ENCODE data around the gene SLC6A12. TPM values are rescaled to one million over a fixed set of nuclear protein-coding genes. Genes with fewer than 3 reads are reported as not detected.

Gene SLC6A12
- total RNA-seq, 1 experiment from 2014 or later, result 0.79 TPM

DNA sequence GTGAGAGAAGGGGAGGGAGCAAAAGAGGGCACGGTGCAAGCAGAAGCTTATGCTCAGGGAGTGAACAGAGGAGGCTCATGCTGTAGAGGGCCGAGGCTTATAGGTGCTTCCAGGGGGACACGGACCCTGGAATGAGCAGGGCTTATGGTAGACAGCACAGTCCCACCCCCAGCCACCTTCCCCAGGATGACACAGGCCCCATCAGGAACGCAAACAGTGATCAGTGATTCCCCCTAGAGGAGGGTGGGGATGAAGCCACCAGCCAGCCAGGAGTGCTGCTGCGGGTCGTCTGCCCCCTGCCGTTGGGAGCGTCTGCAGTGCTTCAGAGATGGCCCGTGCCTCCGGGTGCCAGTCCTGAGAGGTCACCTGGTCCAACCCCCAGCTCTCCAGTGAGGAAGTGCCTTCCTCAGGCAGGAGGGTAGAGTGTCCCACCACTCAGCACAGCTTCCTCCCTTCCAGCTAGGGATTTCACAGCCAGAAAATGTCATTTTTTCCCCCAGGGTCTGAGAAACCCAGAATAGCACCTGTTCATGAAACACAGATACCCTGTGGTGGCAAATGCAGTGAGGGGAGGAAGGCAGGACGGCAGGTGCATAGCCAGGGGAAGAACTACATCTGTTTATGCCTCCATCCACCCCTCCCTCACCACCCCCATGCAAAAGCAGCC is 60.7 kb downstream of the SLC6A12 start (continued):
- TF ChIP-seq, protein P1, sequence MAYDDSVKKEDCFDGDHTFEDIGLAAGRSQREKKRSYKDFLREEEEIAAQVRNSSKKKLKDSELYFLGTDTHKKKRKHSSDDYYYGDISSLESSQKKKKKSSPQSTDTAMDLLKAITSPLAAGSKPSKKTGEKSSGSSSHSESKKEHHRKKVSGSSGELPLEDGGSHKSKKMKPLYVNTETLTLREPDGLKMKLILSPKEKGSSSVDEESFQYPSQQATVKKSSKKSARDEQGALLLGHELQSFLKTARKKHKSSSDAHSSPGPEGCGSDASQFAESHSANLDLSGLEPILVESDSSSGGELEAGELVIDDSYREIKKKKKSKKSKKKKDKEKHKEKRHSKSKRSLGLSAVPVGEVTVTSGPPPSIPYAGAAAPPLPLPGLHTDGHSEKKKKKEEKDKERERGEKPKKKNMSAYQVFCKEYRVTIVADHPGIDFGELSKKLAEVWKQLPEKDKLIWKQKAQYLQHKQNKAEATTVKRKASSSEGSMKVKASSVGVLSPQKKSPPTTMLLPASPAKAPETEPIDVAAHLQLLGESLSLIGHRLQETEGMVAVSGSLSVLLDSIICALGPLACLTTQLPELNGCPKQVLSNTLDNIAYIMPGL (CRISPR knock-in tag; IDR thresholded peaks at IDR 0.05), result peak; percentile 61; the same call in 1 of the 2 replicates
- TF ChIP-seq, protein P2, sequence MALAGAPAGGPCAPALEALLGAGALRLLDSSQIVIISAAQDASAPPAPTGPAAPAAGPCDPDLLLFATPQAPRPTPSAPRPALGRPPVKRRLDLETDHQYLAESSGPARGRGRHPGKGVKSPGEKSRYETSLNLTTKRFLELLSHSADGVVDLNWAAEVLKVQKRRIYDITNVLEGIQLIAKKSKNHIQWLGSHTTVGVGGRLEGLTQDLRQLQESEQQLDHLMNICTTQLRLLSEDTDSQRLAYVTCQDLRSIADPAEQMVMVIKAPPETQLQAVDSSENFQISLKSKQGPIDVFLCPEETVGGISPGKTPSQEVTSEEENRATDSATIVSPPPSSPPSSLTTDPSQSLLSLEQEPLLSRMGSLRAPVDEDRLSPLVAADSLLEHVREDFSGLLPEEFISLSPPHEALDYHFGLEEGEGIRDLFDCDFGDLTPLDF (CRISPR knock-in tag; IDR thresholded peaks at IDR 0.05), result no peak
- TF ChIP-seq, protein P3, sequence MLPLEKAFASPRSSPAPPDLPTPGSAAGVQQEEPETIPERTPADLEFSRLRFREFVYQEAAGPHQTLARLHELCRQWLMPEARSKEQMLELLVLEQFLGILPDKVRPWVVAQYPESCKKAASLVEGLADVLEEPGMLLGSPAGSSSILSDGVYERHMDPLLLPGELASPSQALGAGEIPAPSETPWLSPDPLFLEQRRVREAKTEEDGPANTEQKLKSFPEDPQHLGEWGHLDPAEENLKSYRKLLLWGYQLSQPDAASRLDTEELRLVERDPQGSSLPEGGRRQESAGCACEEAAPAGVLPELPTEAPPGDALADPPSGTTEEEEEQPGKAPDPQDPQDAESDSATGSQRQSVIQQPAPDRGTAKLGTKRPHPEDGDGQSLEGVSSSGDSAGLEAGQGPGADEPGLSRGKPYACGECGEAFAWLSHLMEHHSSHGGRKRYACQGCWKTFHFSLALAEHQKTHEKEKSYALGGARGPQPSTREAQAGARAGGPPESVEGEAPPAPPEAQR (CRISPR knock-in tag; IDR thresholded peaks at IDR 0.05), result no peak
- no peak for TF ChIP-seq TEAD4 (CRISPR knock-in tag; IDR thresholded peaks at IDR 0.05)
- no peak for TF ChIP-seq GTF2I (CRISPR knock-in tag; conservative IDR thresholded peaks at IDR 0.05)
- no peak for TF ChIP-seq TP53 (CRISPR knock-in tag; IDR thresholded peaks at IDR 0.05)
- TF ChIP-seq, protein P4, sequence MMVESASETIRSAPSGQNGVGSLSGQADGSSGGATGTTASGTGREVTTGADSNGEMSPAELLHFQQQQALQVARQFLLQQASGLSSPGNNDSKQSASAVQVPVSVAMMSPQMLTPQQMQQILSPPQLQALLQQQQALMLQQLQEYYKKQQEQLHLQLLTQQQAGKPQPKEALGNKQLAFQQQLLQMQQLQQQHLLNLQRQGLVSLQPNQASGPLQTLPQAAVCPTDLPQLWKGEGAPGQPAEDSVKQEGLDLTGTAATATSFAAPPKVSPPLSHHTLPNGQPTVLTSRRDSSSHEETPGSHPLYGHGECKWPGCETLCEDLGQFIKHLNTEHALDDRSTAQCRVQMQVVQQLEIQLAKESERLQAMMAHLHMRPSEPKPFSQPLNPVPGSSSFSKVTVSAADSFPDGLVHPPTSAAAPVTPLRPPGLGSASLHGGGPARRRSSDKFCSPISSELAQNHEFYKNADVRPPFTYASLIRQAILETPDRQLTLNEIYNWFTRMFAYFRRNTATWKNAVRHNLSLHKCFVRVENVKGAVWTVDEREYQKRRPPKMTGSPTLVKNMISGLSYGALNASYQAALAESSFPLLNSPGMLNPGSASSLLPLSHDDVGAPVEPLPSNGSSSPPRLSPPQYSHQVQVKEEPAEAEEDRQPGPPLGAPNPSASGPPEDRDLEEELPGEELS (CRISPR knock-in tag; IDR thresholded peaks at IDR 0.05), result no peak
- TF ChIP-seq FOXP1 (CRISPR knock-in tag; IDR thresholded peaks at IDR 0.05; ENCODE audit: borderline replicate concordance), result no peak; the same call in 1 of the 2 replicates
- TF ChIP-seq, protein P5, sequence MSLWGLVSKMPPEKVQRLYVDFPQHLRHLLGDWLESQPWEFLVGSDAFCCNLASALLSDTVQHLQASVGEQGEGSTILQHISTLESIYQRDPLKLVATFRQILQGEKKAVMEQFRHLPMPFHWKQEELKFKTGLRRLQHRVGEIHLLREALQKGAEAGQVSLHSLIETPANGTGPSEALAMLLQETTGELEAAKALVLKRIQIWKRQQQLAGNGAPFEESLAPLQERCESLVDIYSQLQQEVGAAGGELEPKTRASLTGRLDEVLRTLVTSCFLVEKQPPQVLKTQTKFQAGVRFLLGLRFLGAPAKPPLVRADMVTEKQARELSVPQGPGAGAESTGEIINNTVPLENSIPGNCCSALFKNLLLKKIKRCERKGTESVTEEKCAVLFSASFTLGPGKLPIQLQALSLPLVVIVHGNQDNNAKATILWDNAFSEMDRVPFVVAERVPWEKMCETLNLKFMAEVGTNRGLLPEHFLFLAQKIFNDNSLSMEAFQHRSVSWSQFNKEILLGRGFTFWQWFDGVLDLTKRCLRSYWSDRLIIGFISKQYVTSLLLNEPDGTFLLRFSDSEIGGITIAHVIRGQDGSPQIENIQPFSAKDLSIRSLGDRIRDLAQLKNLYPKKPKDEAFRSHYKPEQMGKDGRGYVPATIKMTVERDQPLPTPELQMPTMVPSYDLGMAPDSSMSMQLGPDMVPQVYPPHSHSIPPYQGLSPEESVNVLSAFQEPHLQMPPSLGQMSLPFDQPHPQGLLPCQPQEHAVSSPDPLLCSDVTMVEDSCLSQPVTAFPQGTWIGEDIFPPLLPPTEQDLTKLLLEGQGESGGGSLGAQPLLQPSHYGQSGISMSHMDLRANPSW (CRISPR knock-in tag; conservative IDR thresholded peaks at IDR 0.05; ENCODE audit: low read depth), result no peak
- TF ChIP-seq, protein P6, sequence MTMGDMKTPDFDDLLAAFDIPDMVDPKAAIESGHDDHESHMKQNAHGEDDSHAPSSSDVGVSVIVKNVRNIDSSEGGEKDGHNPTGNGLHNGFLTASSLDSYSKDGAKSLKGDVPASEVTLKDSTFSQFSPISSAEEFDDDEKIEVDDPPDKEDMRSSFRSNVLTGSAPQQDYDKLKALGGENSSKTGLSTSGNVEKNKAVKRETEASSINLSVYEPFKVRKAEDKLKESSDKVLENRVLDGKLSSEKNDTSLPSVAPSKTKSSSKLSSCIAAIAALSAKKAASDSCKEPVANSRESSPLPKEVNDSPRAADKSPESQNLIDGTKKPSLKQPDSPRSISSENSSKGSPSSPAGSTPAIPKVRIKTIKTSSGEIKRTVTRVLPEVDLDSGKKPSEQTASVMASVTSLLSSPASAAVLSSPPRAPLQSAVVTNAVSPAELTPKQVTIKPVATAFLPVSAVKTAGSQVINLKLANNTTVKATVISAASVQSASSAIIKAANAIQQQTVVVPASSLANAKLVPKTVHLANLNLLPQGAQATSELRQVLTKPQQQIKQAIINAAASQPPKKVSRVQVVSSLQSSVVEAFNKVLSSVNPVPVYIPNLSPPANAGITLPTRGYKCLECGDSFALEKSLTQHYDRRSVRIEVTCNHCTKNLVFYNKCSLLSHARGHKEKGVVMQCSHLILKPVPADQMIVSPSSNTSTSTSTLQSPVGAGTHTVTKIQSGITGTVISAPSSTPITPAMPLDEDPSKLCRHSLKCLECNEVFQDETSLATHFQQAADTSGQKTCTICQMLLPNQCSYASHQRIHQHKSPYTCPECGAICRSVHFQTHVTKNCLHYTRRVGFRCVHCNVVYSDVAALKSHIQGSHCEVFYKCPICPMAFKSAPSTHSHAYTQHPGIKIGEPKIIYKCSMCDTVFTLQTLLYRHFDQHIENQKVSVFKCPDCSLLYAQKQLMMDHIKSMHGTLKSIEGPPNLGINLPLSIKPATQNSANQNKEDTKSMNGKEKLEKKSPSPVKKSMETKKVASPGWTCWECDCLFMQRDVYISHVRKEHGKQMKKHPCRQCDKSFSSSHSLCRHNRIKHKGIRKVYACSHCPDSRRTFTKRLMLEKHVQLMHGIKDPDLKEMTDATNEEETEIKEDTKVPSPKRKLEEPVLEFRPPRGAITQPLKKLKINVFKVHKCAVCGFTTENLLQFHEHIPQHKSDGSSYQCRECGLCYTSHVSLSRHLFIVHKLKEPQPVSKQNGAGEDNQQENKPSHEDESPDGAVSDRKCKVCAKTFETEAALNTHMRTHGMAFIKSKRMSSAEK (CRISPR knock-in tag; IDR thresholded peaks at IDR 0.05; ENCODE audit: borderline replicate concordance), result no peak
- TF ChIP-seq, protein P7, sequence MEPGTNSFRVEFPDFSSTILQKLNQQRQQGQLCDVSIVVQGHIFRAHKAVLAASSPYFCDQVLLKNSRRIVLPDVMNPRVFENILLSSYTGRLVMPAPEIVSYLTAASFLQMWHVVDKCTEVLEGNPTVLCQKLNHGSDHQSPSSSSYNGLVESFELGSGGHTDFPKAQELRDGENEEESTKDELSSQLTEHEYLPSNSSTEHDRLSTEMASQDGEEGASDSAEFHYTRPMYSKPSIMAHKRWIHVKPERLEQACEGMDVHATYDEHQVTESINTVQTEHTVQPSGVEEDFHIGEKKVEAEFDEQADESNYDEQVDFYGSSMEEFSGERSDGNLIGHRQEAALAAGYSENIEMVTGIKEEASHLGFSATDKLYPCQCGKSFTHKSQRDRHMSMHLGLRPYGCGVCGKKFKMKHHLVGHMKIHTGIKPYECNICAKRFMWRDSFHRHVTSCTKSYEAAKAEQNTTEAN (CRISPR knock-in tag; IDR thresholded peaks at IDR 0.05), result no peak
- TF ChIP-seq NFE2L1 (CRISPR knock-in tag; IDR thresholded peaks at IDR 0.05), result no peak
- TF ChIP-seq SP1 (CRISPR knock-in tag; conservative IDR thresholded peaks at IDR 0.05), result peak; percentile 57; the same call in 1 of the 2 replicates
- TF ChIP-seq RORB (CRISPR knock-in tag; IDR thresholded peaks at IDR 0.05), result no peak
- no peak for TF ChIP-seq ZNF121 (CRISPR knock-in tag; IDR thresholded peaks at IDR 0.05)
- TF ChIP-seq MXD4 (CRISPR knock-in tag; IDR thresholded peaks at IDR 0.05; ENCODE audit: borderline replicate concordance), result no peak
- no peak for TF ChIP-seq TCF7 (CRISPR knock-in tag; IDR thresholded peaks at IDR 0.05; ENCODE audit: low read depth)
- no peak for TF ChIP-seq GABPB1 (CRISPR knock-in tag; IDR thresholded peaks at IDR 0.05)
- no peak for TF ChIP-seq JUN (CRISPR knock-in tag; IDR thresholded peaks at IDR 0.05)
- TF ChIP-seq NR3C1 (CRISPR knock-in tag; conservative IDR thresholded peaks at IDR 0.05; ENCODE audit: low read depth), result no peak
- no peak for TF ChIP-seq ESRRA (CRISPR knock-in tag; IDR thresholded peaks at IDR 0.05; ENCODE audit: borderline replicate concordance)
- no peak for TF ChIP-seq CREM (CRISPR knock-in tag; IDR thresholded peaks at IDR 0.05)
- TF ChIP-seq, protein P8, sequence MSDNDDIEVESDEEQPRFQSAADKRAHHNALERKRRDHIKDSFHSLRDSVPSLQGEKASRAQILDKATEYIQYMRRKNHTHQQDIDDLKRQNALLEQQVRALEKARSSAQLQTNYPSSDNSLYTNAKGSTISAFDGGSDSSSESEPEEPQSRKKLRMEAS (CRISPR knock-in tag; IDR thresholded peaks at IDR 0.05), result no peak
